Thyroid gland (tissue), 4 donors: Measurements from ENCODE around the gene SEC14L1.

ENCODE experiments used
- CTCF ChIP-seq, 6 experiments: fragments of 200-600 bp in 3 of 6; fragments of 450-650 bp in 3 of 6; sonication (generic) in 3 of 6; IDR thresholded peaks; one replicate each; pipeline ENCODE4 v1.5.1; 2016 to 2019; ENCODE audit warnings: antibody characterized with exemption in 6 of 6, mild to moderate bottlenecking in 2 of 6, inconsistent platforms in 1 of 6, moderate library complexity in 1 of 6
- POLR2A ChIP-seq, 2 donors: fragments of 450-650 bp; IDR thresholded peaks; one replicate each; pipeline ENCODE4 v1.6.1; 2017; ENCODE audit warnings: antibody characterized with exemption in 2 of 2, mild to moderate bottlenecking in 2 of 2, moderate library complexity in 1 of 2

- TF ChIP-seq CTCF (IDR thresholded peaks at IDR 0.05) (peak; percentile 42 to 93 (median 76)), POLR2A (IDR thresholded peaks at IDR 0.05) (no peak)
Measured at GRCh38 chr17:77096570-77097214, 44.1 kb upstream of the SEC14L1 start.
